Calu3 (cell line): ENCODE data around the gene DUSP16. TPM values are rescaled to one million over a fixed set of nuclear protein-coding genes. Genes with fewer than 3 reads are reported as not detected.

Experiments
- BruUV-seq: library from RNA; stranded (reverse); fragments of 400-500 nt; replicated peaks from 2 replicates; lab custom pipeline; 2021; lab: Mats Ljungman, UMichigan
- CTCF ChIA-PET: fragments of 300-600 bp; sonication (Branson Sonifier 250); formaldehyde crosslinking; loops from one replicate; lab custom pipeline; 2022; ENCODE audit warnings: antibody characterized with exemption; lab: Charles Lee
- DNase-seq: peaks from one replicate; pipeline ENCODE4 v3.0.0; 2022
- H3K27ac Mint-ChIP-seq: one replicate; pipeline ENCODE4 v1.8.0; 2022; ENCODE audit warnings: mixed read lengths; ENCODE audit not compliant: unreplicated experiment
- H3K27me3 Mint-ChIP-seq: one replicate; pipeline ENCODE4 v1.8.0; 2022; ENCODE audit warnings: mixed read lengths; ENCODE audit not compliant: unreplicated experiment
- H3K36me3 Mint-ChIP-seq: one replicate; pipeline ENCODE4 v1.8.0; 2022; ENCODE audit warnings: mild to moderate bottlenecking, moderate library complexity, mixed read lengths; ENCODE audit not compliant: insufficient read depth, unreplicated experiment
- H3K4me1 Mint-ChIP-seq: one replicate; pipeline ENCODE4 v1.8.0; 2022; ENCODE audit warnings: mild to moderate bottlenecking, low read depth, mixed read lengths; ENCODE audit not compliant: unreplicated experiment
- H3K4me3 Mint-ChIP-seq: one replicate; pipeline ENCODE4 v1.8.0; 2022; ENCODE audit warnings: mild to moderate bottlenecking, low read depth, moderate library complexity, mixed read lengths; ENCODE audit not compliant: unreplicated experiment
- H3K9me3 Mint-ChIP-seq: one replicate; pipeline ENCODE4 v1.8.0; 2022; ENCODE audit warnings: low read depth, mixed read lengths; ENCODE audit not compliant: unreplicated experiment
- intact Hi-C: fragments of 100-400 bp; cut with micrococcal nuclease; formaldehyde crosslinking; loops from one replicate; pipeline ENCODE4 v1.10.0; 2022; ENCODE audit not compliant: unreplicated experiment
- total RNA-seq: library from RNA; stranded (reverse); gene quantifications from 2 replicates; pipeline ENCODE4 v1.2.3, GENCODE V29; 2022
- TF ChIP-seq, protein P1 (sequence below): fragments of 200-600 bp; IDR thresholded peaks from one replicate; pipeline ENCODE4 v1.8.0; 2022; ENCODE audit warnings: antibody characterized with exemption; ENCODE audit not compliant: unreplicated experiment

The DUSP16 gene
- total RNA-seq, 1 experiment from 2014 or later: 25.8 TPM

DNA sequence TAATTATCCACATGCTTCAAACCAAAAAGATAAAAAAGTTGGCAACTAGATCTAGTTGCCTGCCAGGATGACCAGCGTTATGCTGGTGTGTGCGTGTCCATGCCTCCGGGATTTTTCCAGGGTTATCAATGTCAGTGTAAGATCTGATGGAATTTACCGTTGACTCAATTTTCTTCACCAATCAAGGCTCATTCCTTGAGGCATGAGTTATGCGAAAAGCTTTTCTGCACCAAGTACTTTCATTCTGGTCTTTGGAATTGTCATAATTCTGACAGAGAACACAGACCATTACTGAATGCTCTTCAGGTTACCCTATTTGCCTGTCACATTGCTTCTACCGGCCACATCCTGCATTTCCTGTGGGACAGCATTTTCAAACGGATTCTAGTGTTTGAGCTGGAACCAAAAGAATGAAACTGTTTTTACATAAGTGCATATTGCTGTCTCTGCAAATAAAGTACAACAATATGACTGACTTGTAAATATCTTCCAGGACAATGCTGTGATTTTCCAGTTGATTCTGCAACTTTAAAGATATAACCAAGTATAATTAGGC is 91.8 kb downstream of the DUSP16 start:
- TF ChIP-seq, protein P1, sequence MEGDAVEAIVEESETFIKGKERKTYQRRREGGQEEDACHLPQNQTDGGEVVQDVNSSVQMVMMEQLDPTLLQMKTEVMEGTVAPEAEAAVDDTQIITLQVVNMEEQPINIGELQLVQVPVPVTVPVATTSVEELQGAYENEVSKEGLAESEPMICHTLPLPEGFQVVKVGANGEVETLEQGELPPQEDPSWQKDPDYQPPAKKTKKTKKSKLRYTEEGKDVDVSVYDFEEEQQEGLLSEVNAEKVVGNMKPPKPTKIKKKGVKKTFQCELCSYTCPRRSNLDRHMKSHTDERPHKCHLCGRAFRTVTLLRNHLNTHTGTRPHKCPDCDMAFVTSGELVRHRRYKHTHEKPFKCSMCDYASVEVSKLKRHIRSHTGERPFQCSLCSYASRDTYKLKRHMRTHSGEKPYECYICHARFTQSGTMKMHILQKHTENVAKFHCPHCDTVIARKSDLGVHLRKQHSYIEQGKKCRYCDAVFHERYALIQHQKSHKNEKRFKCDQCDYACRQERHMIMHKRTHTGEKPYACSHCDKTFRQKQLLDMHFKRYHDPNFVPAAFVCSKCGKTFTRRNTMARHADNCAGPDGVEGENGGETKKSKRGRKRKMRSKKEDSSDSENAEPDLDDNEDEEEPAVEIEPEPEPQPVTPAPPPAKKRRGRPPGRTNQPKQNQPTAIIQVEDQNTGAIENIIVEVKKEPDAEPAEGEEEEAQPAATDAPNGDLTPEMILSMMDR: no peak
- CTCF ChIA-PET: no interaction called here
- no peaks in the 10 kb centered on the region for H3K27me3 Mint-ChIP-seq
- intact Hi-C loops: no loop called here
- H3K36me3 Mint-ChIP-seq: peaks cover 9% of the 10 kb centered on the region
- H3K9me3 Mint-ChIP-seq: no peaks in the 10 kb centered on the region
- H3K4me1 Mint-ChIP-seq: no peaks in the 10 kb centered on the region
- no peak overlapping the region for H3K27ac Mint-ChIP-seq
- no peak for DNase-seq
- no TSS peak for BruUV-seq
- no peak overlapping the region for H3K4me3 Mint-ChIP-seq

DNA sequence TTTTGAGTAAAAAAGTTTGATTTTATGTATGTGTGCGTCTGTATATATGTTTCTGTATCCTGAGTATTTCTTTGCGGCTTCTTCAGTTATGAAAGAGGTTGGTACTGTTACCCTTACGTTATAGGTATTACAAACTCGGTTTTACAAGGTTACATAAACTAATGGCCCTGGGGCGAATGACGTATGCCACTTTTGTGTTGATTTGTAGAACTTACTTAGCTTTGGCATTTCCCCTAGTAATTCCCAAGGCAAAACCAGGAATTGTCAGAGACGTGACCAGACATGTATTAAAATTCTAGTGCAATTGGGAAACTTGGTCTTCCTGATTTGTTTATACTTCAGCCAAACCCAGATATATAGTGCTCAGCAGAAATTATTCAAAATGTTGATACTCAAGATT is 93.3 kb downstream of the DUSP16 start:
- intact Hi-C loops: no loop called here
- Mint-ChIP-seq H3K4me3 (no peak overlapping the region), H3K27me3 (no peaks in the 10 kb centered on the region), H3K27ac (no peak overlapping the region), H3K36me3 (peaks cover 1% of the 10 kb centered on the region), H3K9me3 (no peaks in the 10 kb centered on the region), H3K4me1 (no peaks in the 10 kb centered on the region)
- TF ChIP-seq, protein P1: no peak
- CTCF ChIA-PET: no interaction called here
- BruUV-seq: no TSS peak
- DNase-seq: no peak

DNA sequence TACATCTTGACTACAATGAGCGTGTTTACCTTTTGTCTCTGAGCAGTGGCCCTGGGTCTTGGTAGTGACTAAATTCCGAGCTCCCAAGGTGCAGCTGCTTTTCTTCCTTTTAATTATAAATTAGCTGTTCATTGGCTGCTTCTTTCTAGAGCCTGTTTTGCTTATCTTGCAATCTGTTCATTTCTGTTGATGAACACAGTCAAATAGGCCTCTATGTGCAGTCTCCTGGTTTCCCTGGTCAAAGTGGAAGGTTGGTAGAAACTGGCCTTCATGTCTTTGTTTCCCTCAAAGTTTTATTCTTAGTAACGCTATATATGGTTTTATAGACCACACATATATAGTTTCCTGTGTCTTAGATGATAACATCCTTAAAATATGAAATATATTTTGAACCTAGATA is 94.1 kb downstream of the DUSP16 start:
- Mint-ChIP-seq H3K9me3 (no peaks in the 10 kb centered on the region), H3K4me1 (no peaks in the 10 kb centered on the region), H3K4me3 (no peak overlapping the region), H3K27me3 (no peaks in the 10 kb centered on the region), H3K36me3 (no peaks in the 10 kb centered on the region), H3K27ac (no peak overlapping the region)
- no peak for DNase-seq
- CTCF ChIA-PET: no interaction called here
- TF ChIP-seq, protein P1: no peak
- intact Hi-C loops: no loop called here
- no TSS peak for BruUV-seq

DNA sequence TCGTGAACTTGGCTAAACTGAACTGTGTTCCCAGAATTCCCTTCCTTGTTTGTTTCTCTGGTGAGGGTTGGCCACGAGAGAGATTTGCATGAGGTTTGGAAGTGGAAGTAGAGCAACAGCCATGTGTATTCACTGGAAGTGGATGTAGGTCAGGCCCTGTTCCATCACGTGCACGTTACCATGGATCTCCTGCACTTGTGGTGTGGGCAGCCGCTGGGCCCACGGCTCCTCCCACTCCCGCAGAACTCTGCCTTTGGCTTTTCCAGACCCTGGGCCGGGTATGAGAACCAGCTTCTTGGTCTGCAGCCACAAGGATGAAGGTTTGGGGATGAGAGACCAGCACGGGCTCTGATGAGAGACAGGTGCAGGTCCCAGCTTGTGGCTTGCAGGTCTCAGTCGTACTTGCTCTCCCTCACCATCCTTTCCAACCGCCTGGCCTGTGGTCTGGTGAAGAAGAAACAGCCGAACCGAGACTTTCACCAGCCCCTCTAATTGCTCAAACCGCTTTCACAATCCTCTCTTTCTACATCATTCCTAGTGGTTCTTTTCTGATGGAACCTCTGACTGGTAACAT is 94.9 kb downstream of the DUSP16 start:
- Mint-ChIP-seq H3K27me3 (no peaks in the 10 kb centered on the region), H3K27ac (no peak overlapping the region), H3K9me3 (no peaks in the 10 kb centered on the region), H3K36me3 (no peaks in the 10 kb centered on the region), H3K4me1 (no peaks in the 10 kb centered on the region), H3K4me3 (no peak overlapping the region)
- no peak for DNase-seq
- CTCF ChIA-PET: no interaction called here
- TF ChIP-seq, protein P1: no peak
- BruUV-seq: no TSS peak
- intact Hi-C loops: no loop called here
